Esophagus squamous epithelium (tissue), 4 donors: Measurements from ENCODE around the gene SRGN.

Experiments used
- CTCF ChIP-seq, 6 experiments: fragments of 450-650 bp in 4 of 6; fragments of 200-600 bp in 2 of 6; sonication (generic) in 2 of 6; IDR thresholded peaks; one replicate each; pipeline ENCODE4 v1.5.1; 2016 to 2019; ENCODE audit warnings: antibody characterized with exemption in 6 of 6, mild to moderate bottlenecking in 4 of 6, moderate library complexity in 4 of 6
- POLR2A ChIP-seq, 4 donors: fragments of 450-650 bp; IDR thresholded peaks; one replicate each; pipeline ENCODE4 v1.6.1; 2017; ENCODE audit warnings: antibody characterized with exemption in 4 of 4, mild to moderate bottlenecking in 4 of 4, moderate library complexity in 3 of 4

DNA sequence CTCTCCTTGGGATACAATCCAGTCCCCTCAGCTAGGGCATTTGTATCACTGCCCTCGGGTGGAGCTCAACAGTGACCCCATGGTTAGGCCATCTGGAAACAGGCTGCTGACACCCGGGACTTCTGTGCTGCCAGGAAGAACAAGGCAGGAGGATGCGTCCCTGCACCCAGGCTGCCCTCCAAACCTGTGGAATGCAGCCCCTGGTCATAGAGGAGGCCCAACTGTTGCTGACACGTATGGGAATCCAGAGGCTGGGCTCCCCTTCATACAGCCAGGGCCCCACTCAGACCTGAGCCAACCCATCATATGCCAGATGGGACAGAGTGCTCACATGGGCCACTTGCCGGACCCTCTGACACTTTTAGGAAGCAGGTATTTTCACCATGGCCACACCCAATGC, 45.5 kb upstream of the SRGN start:
- TF ChIP-seq CTCF (IDR thresholded peaks at IDR 0.05) (no peak), POLR2A (IDR thresholded peaks at IDR 0.05) (no peak)
